ENCODE measurements around the gene KIF4A. TPM values are rescaled to one million over a fixed set of nuclear protein-coding genes. Genes with fewer than 3 reads are reported as not detected.

Gene KIF4A
- total RNA-seq, 1 donor from 2014 or later, result 2.2 TPM

DNA sequence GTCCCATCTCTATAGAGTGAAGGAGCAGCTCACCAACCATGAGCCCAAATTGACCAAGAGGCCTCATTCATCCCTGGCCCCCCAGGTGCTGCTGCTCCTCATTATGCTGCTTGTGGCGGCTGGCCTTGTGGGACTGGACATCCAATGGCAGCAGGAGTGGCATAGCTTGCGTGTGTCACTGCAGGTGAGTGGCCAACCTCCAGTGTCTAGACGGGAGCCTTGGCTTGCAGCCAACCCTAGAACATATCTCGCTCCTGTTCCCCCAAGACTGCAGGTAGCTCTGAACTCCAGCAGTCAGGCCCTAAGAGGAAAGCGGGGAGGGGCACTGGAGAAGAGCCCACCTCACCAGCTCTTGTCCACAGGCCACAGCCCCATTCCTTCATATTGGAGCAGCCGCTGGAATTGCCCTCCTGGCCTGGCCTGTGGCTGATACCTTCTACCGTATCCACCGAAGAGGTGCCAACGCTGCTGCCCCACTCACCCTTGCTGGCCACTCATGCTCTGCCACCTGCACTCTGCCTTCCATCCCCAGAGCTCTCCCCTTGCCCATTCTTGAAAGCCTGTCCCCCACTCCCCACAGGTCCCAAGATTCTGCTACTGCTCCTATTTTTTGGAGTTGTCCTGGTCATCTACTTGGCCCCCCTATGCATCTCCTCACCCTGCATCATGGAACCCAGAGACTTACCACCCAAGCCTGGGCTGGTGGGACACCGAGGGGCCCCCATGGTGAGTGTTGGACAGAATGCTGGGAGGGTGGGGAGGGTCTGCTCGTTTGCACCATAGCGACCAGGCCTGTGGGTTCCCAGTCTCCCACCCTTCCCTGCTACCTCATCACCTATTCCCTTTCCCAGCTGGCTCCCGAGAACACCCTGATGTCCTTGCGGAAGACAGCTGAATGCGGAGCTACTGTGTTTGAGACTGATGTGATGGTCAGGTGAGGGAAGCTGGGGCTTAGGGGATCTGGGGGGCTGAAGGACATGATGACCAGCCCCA, 136.7 kb downstream of the KIF4A start:
- no peaks in the 10 kb centered on the region for H3K4me1 ChIP-seq
- no peak overlapping the region for H3K27ac ChIP-seq
- H3K27me3 ChIP-seq, result no peaks in the 10 kb centered on the region
- no peaks in the 10 kb centered on the region for H3K36me3 ChIP-seq
- TF ChIP-seq POLR2AphosphoS5 (IDR thresholded peaks at IDR 0.05; ENCODE audit: insufficient read depth in 1 of 2, low read depth in 1 of 2) (no peak), POLR2A (IDR thresholded peaks at IDR 0.05) (no peak)
- TF ChIP-seq, protein P1, sequence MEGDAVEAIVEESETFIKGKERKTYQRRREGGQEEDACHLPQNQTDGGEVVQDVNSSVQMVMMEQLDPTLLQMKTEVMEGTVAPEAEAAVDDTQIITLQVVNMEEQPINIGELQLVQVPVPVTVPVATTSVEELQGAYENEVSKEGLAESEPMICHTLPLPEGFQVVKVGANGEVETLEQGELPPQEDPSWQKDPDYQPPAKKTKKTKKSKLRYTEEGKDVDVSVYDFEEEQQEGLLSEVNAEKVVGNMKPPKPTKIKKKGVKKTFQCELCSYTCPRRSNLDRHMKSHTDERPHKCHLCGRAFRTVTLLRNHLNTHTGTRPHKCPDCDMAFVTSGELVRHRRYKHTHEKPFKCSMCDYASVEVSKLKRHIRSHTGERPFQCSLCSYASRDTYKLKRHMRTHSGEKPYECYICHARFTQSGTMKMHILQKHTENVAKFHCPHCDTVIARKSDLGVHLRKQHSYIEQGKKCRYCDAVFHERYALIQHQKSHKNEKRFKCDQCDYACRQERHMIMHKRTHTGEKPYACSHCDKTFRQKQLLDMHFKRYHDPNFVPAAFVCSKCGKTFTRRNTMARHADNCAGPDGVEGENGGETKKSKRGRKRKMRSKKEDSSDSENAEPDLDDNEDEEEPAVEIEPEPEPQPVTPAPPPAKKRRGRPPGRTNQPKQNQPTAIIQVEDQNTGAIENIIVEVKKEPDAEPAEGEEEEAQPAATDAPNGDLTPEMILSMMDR (IDR thresholded peaks at IDR 0.05), result no peak
- intact Hi-C loops (cut with DNase I), result no loop called here
- peak in 1 of 2 donors; percentile 88 for DNase-seq (ENCODE audit: extremely low spot score in 2 of 2)
- no peaks in the 10 kb centered on the region for H3K9me3 ChIP-seq
- no peak overlapping the region for H3K4me3 ChIP-seq

DNA sequence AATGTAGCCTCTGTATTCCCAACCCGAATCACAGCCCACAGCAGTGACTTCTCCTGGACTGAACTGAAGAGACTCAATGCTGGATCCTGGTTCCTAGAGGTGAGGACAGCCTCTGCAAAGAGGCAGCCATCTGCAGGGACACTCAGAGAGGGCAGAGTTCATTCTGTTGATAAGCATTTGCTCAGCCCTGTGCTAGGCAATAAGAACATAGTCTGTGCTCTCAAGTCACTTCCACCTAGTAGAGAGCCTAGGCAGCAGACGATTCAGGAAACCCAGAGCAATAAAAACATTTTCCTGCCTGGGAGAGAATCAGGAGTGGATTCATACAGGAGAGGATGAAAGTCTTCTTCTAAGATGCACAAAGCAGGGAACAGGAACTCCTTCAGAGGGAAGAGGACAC, 137.5 kb downstream of the KIF4A start:
- H3K36me3 ChIP-seq, result no peaks in the 10 kb centered on the region
- DNase-seq (ENCODE audit: extremely low spot score in 2 of 2), result no peak
- no peaks in the 10 kb centered on the region for H3K9me3 ChIP-seq
- TF ChIP-seq POLR2A (IDR thresholded peaks at IDR 0.05) (no peak), POLR2AphosphoS5 (IDR thresholded peaks at IDR 0.05; ENCODE audit: insufficient read depth in 1 of 2, low read depth in 1 of 2) (no peak)
- TF ChIP-seq, protein P1 (IDR thresholded peaks at IDR 0.05), result no peak
- no peak overlapping the region for H3K27ac ChIP-seq
- H3K4me1 ChIP-seq, result no peaks in the 10 kb centered on the region
- intact Hi-C loops (cut with DNase I), result no loop called here
- no peak overlapping the region for H3K4me3 ChIP-seq
- H3K27me3 ChIP-seq, result no peaks in the 10 kb centered on the region

DNA sequence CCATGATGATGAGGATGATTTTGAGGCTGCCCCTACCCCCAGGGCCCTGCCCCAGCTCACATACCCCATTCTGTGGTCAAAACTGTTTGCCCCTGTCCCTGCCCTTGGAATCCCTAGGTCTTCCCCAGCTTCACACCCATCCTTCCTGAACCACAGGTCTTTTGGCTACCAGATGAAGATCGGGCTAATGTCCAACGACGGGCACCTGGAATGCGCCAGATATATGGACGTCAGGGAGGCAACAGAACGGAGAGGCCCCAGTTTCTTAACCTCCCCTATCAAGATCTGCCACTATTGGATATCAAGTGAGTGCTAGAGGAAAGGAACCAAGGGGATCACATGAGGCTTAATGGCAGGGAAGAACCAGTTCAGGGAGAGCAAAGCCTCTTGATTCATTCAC, 139.9 kb downstream of the KIF4A start:
- Histone ChIP-seq H3K36me3 (no peaks in the 10 kb centered on the region), H3K4me1 (peaks cover 1% of the 10 kb centered on the region), H3K27me3 (no peaks in the 10 kb centered on the region), H3K27ac (no peak overlapping the region), H3K9me3 (no peaks in the 10 kb centered on the region), H3K4me3 (no peak overlapping the region)
- TF ChIP-seq POLR2AphosphoS5 (IDR thresholded peaks at IDR 0.05; ENCODE audit: insufficient read depth in 1 of 2, low read depth in 1 of 2), result no peak
- TF ChIP-seq, protein P1 (IDR thresholded peaks at IDR 0.05), result no peak
- intact Hi-C loops (cut with DNase I), result no loop called here
- peak in 1 of 2 donors; percentile 91 for DNase-seq (ENCODE audit: extremely low spot score in 2 of 2)

- Histone ChIP-seq H3K27me3 (no peaks in the 10 kb centered on the region), H3K36me3 (no peaks in the 10 kb centered on the region), H3K4me3 (peak overlapping the region; percentile 56 to 58), H3K4me1 (peaks cover 5% of the 10 kb centered on the region), H3K27ac (peak overlapping the region; percentile 58), H3K9me3 (no peaks in the 10 kb centered on the region)
- intact Hi-C loops (cut with DNase I), result no loop called here
- TF ChIP-seq POLR2AphosphoS5 (IDR thresholded peaks at IDR 0.05; ENCODE audit: insufficient read depth in 1 of 2, low read depth in 1 of 2), result no peak
- TF ChIP-seq, protein P1 (IDR thresholded peaks at IDR 0.05), result no peak
- no peak for TF ChIP-seq POLR2A (IDR thresholded peaks at IDR 0.05)
- DNase-seq (ENCODE audit: extremely low spot score in 2 of 2), result peak in 1 of 2 donors; percentile 77
These were observed 143.3 kb downstream of the KIF4A start for GRCh38 chrX:70432936-70433847.

Data from vagina (tissue), 2 donors.